Middle frontal gyrus (tissue), 1 donor: ENCODE data around the gene DENR.

ENCODE experiments used
- DNase-seq: peaks from one replicate; pipeline ENCODE4 v3.0.0-alpha.2; 2015; ENCODE audit warnings: low spot score; ENCODE audit errors: extremely low spot score

The DENR gene

GRCh38 chr12:122819209-122819785 lies 66.7 kb downstream of the DENR start:
- no peak for DNase-seq

- no peak for DNase-seq
Measured at GRCh38 chr12:122820138-122820537, 67.5 kb downstream of the DENR start.
